HepG2 (cell line): ENCODE measurements around the gene SYNGR2. TPM values are rescaled to one million over a fixed set of nuclear protein-coding genes. Genes with fewer than 3 reads are reported as not detected.

Source experiments
- ARNT2 ChIP-seq: sonication (generic); formaldehyde crosslinking; IDR thresholded peaks from 2 replicates; pipeline ENCODE4 v1.8.0; 2022; ENCODE audit warnings: mild to moderate bottlenecking, low read depth, missing genetic modification reagents, moderate library complexity
- ATAD3A ChIP-seq: sonication (generic); formaldehyde crosslinking; IDR thresholded peaks from 2 replicates; pipeline ENCODE4 v1.4.0; 2020; ENCODE audit warnings: missing genetic modification reagents
- CHD2 ChIP-seq: IDR thresholded peaks from 2 replicates; pipeline ENCODE4 v1.6.1; 2011; ENCODE audit warnings: low read depth, low read length, improper control_type of control experiment
- DR1 ChIP-seq: sonication (generic); formaldehyde crosslinking; IDR thresholded peaks from 2 replicates; pipeline ENCODE4 v1.8.0; 2021; ENCODE audit warnings: mild to moderate bottlenecking, missing genetic modification reagents, inconsistent platforms
- GABPA ChIP-seq, 2 experiments: IDR thresholded peaks; 2 replicates each; pipeline ENCODE4 v1.6.1; 2011 to 2016; ENCODE audit warnings: low read depth in 2 of 2, low read length in 1 of 2, missing biosample characterization in 1 of 2, missing genetic modification characterization in 1 of 2
- GTF2F1 ChIP-seq: fragments of 150-350 bp; IDR thresholded peaks from 2 replicates; pipeline ENCODE4 v1.6.1; 2014; ENCODE audit warnings: low read length
- GTF3A ChIP-seq: sonication (generic); formaldehyde crosslinking; conservative IDR thresholded peaks from 2 replicates; pipeline ENCODE4 v1.4.0; 2020; ENCODE audit warnings: mild to moderate bottlenecking, missing genetic modification reagents
- HIVEP1 ChIP-seq: sonication (generic); formaldehyde crosslinking; IDR thresholded peaks from 2 replicates; pipeline ENCODE4 v1.4.0; 2020; ENCODE audit warnings: mild to moderate bottlenecking, missing genetic modification reagents
- HNRNPK ChIP-seq: fragments of 200-400 bp; formaldehyde crosslinking; IDR thresholded peaks from 2 replicates; pipeline ENCODE4 v1.6.1; 2018; ENCODE audit warnings: low read length, low read depth, moderate library complexity, mild to moderate bottlenecking; ENCODE audit not compliant: poor library complexity, severe bottlenecking
- KDM1A ChIP-seq: IDR thresholded peaks from 2 replicates; pipeline ENCODE4 v1.6.1; 2016; ENCODE audit warnings: missing compliant biosample characterization
- MAFG ChIP-seq: sonication (generic); formaldehyde crosslinking; IDR thresholded peaks from 2 replicates; pipeline ENCODE4 v1.5.1; 2020; ENCODE audit warnings: mild to moderate bottlenecking, missing genetic modification reagents
- NFRKB ChIP-seq: fragments of 450-650 bp; IDR thresholded peaks from 2 replicates; pipeline ENCODE4 v1.6.1; 2017
- RAD51 ChIP-seq: fragments of 450-650 bp; IDR thresholded peaks from 2 replicates; pipeline ENCODE4 v1.6.1; 2016; ENCODE audit warnings: borderline replicate concordance
- RARA ChIP-seq: IDR thresholded peaks from 2 replicates; pipeline ENCODE4 v1.6.1; 2016; ENCODE audit warnings: missing genetic modification reagents, missing compliant biosample characterization
- SIX1 ChIP-seq: sonication (generic); formaldehyde crosslinking; IDR thresholded peaks from 2 replicates; pipeline ENCODE4 v1.4.0; 2020; ENCODE audit warnings: missing genetic modification reagents, borderline replicate concordance
- TBL1XR1 ChIP-seq: fragments of 150-350 bp; IDR thresholded peaks from 2 replicates; pipeline ENCODE4 v1.6.1; 2014; ENCODE audit warnings: borderline replicate concordance, low read length; ENCODE audit not compliant: partially characterized antibody
- ZBTB7A ChIP-seq: sonication (generic); formaldehyde crosslinking; IDR thresholded peaks from 2 replicates; pipeline ENCODE4 v1.8.0; 2022; ENCODE audit warnings: mild to moderate bottlenecking, missing genetic modification reagents
- ZNF260 ChIP-seq: sonication (generic); formaldehyde crosslinking; IDR thresholded peaks from 2 replicates; pipeline ENCODE4 v1.4.0; 2020; ENCODE audit warnings: missing genetic modification reagents, low read depth, mild to moderate bottlenecking, borderline replicate concordance
- ZNF333 ChIP-seq: sonication (generic); formaldehyde crosslinking; IDR thresholded peaks from 2 replicates; pipeline ENCODE4 v1.4.0; 2020; ENCODE audit warnings: mild to moderate bottlenecking, missing genetic modification reagents, borderline replicate concordance
- ZNF484 ChIP-seq: sonication (generic); formaldehyde crosslinking; IDR thresholded peaks from 2 replicates; pipeline ENCODE4 v1.5.1; 2020; ENCODE audit warnings: mild to moderate bottlenecking, low read depth, missing genetic modification reagents, borderline replicate concordance
- ZNF7 ChIP-seq: IDR thresholded peaks from 2 replicates; pipeline ENCODE4 v1.6.1; 2016; ENCODE audit warnings: missing biosample characterization, missing genetic modification reagents
- polyA plus RNA-seq, 8 experiments: library from polyadenylated mRNA; depleted of rRNA in 3 of 8; stranded (reverse) in 7 of 8; unstranded in 1 of 8; fragments of >200 nt; fragmentation: Illumina TruSeq in 4 of 8; extraction: Trizol in 4 of 8; gene quantifications; 2 replicates each; pipeline versions ENCODE4 v1.2.1 to v1.2.3, GENCODE V29; 2011 to 2016; ENCODE audit warnings: low read depth in 4 of 8, missing spikeins in 1 of 8, mixed read lengths in 1 of 8; ENCODE audit not compliant: insufficient read depth in 1 of 8
- total RNA-seq, 5 experiments: library from RNA; depleted of rRNA; stranded (reverse); fragments of >200 nt; fragmentation: Illumina TruSeq; extraction: Trizol; gene quantifications; 2 replicates each; pipeline ENCODE4 v1.2.3, GENCODE V29; 2016; ENCODE audit warnings: low read depth in 1 of 5
- TF ChIP-seq, protein P1 (sequence below), 2 experiments: sonication (generic) in 1 of 2; formaldehyde crosslinking in 1 of 2; IDR thresholded peaks; 2 replicates each; pipeline versions ENCODE4 v1.6.1 to v1.9.0; 2014 to 2022; ENCODE audit warnings: antibody characterized with exemption in 1 of 2, borderline replicate concordance in 1 of 2, inconsistent platforms in 1 of 2, low read depth in 1 of 2, missing genetic modification reagents in 1 of 2
- TF ChIP-seq, protein P2 (sequence below): IDR thresholded peaks from 2 replicates; pipeline ENCODE4 v1.6.1; 2016; ENCODE audit warnings: mild to moderate bottlenecking

SYNGR2 gene
- total and polyA plus RNA-seq, 2 of the 13 experiments (the other 11 are each of a cell fraction or from before 2014, with no cell fraction given) = 46.7 to 170 TPM

DNA sequence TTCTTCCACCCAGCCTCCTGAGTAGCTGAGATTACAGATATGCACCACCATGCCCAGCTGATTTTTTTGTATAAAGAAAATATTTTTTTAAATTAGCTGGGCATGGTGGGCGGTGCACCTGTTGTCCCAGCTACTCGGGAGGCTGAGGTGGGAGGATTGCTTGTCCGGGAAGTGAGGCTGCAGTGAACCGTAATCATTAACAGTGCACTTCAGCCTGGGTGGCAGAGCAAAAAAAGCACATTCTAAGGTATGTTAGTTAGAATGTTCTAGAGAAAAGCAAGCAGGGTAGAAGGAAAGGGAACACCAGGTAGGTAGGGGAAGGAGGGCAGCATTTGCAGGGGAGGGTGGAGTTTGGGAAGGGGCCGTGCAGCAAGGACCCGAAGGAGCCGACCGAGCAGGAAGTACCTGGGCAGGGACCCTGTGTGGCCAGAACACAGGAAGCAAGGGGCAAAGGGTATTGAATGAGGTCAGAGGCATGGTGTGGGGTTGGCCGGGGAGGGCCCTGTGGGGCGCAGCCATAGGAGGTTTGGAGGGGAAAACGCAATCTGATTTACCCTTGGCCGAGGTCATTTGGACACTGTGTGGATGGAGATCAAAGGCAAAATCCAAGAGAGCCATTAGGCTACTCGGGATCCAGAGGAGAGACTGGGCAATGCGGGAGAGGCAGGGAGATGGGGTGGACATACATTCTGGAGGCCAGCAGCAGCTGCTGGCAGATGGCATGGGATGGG, 19.9 kb upstream of the SYNGR2 start (continued):
- TF ChIP-seq TBL1XR1 (no peak), GTF2F1 (no peak), RAD51 (no peak), ZNF484 (no peak), ZBTB7A (CRISPR knock-in tag) (0 out of 2 replicates have a peak, but pooled peaks have one; percentile 10), HNRNPK (no peak), DR1 (no peak), GTF3A (CRISPR knock-in tag) (no peak), CHD2 (no peak), ZNF7 (CRISPR knock-in tag) (no peak), MAFG (CRISPR knock-in tag) (no peak), HIVEP1 (CRISPR knock-in tag) (no peak), ARNT2 (CRISPR knock-in tag) (no peak), RARA (CRISPR knock-in tag) (peak; percentile 66), NFRKB (no peak), GABPA (IDR thresholded peaks at IDR 0.05; ENCODE audit: low read depth, low read length) (peak; percentile 61; the same call in 1 of the 2 replicates), GABPA (CRISPR knock-in tag; IDR thresholded peaks at IDR 0.05; ENCODE audit: low read depth) (peak; percentile 79), KDM1A (peak; percentile 43), ZNF333 (CRISPR knock-in tag) (no peak), SIX1 (CRISPR knock-in tag) (no peak), ZNF260 (CRISPR knock-in tag) (no peak), ATAD3A (CRISPR knock-in tag) (no peak)
- TF ChIP-seq, protein P1, sequence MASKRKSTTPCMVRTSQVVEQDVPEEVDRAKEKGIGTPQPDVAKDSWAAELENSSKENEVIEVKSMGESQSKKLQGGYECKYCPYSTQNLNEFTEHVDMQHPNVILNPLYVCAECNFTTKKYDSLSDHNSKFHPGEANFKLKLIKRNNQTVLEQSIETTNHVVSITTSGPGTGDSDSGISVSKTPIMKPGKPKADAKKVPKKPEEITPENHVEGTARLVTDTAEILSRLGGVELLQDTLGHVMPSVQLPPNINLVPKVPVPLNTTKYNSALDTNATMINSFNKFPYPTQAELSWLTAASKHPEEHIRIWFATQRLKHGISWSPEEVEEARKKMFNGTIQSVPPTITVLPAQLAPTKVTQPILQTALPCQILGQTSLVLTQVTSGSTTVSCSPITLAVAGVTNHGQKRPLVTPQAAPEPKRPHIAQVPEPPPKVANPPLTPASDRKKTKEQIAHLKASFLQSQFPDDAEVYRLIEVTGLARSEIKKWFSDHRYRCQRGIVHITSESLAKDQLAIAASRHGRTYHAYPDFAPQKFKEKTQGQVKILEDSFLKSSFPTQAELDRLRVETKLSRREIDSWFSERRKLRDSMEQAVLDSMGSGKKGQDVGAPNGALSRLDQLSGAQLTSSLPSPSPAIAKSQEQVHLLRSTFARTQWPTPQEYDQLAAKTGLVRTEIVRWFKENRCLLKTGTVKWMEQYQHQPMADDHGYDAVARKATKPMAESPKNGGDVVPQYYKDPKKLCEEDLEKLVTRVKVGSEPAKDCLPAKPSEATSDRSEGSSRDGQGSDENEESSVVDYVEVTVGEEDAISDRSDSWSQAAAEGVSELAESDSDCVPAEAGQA (IDR thresholded peaks at IDR 0.05; ENCODE audit: low read depth) = no peak
- TF ChIP-seq, protein P1 (CRISPR knock-in tag; IDR thresholded peaks at IDR 0.05; ENCODE audit: borderline replicate concordance) = no peak
- TF ChIP-seq, protein P2, sequence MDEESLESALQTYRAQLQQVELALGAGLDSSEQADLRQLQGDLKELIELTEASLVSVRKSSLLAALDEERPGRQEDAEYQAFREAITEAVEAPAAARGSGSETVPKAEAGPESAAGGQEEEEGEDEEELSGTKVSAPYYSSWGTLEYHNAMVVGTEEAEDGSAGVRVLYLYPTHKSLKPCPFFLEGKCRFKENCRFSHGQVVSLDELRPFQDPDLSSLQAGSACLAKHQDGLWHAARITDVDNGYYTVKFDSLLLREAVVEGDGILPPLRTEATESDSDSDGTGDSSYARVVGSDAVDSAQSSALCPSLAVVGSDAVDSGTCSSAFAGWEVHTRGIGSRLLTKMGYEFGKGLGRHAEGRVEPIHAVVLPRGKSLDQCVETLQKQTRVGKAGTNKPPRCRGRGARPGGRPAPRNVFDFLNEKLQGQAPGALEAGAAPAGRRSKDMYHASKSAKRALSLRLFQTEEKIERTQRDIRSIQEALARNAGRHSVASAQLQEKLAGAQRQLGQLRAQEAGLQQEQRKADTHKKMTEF (CRISPR knock-in tag) = peak; percentile 39; the same call in 1 of the 2 replicates
